Kidney epithelial cell (primary cell): Measurements from ENCODE around the gene ARHGAP27. TPM values are rescaled to one million over a fixed set of nuclear protein-coding genes. Genes with fewer than 3 reads are reported as not detected.

Source experiments
- DNase-seq: peaks from one replicate; pipeline ENCODE4 v3.0.0-alpha.2; 2010; ENCODE audit warnings: low read depth
- H3K27me3 ChIP-seq: 2 replicates; pipeline ENCODE4 v1.6.0; 2011; ENCODE audit warnings: low read length; ENCODE audit not compliant: control insufficient read depth, insufficient read depth
- H3K36me3 ChIP-seq: 2 replicates; pipeline ENCODE4 v1.5.1; 2011; ENCODE audit warnings: low read length; ENCODE audit not compliant: control insufficient read depth, insufficient read depth
- H3K4me3 ChIP-seq: 2 replicates; pipeline ENCODE4 v1.5.1; 2011; ENCODE audit warnings: low read depth, mild to moderate bottlenecking, control low read depth, low read length
- CTCF ChIP-seq: IDR thresholded peaks from 2 replicates; pipeline ENCODE4 v1.5.1; 2011; ENCODE audit warnings: mild to moderate bottlenecking, moderate library complexity, low read length, control low read depth, inconsistent platforms; ENCODE audit not compliant: insufficient read depth, poor library complexity, severe bottlenecking
- total RNA-seq: library from RNA; depleted of rRNA; stranded (reverse); fragments of >200 nt; gene quantifications from 2 replicates; pipeline ENCODE4 v1.2.3, GENCODE V29; 2015

Gene ARHGAP27
- total RNA-seq, 1 donor from 2014 or later = 36.4 TPM

GRCh38 chr17:45394091-45394490 lies 38.6 kb downstream of the ARHGAP27 start:
- TF ChIP-seq CTCF = no peak
- H3K27me3 ChIP-seq = no peaks in the 10 kb centered on the region
- no peaks in the 10 kb centered on the region for H3K36me3 ChIP-seq
- no peak for DNase-seq
- H3K4me3 ChIP-seq = no peak overlapping the region

- DNase-seq = no peak
- TF ChIP-seq CTCF = no peak
- Histone ChIP-seq H3K27me3 (no peaks in the 10 kb centered on the region), H3K36me3 (no peaks in the 10 kb centered on the region), H3K4me3 (no peak overlapping the region)
Measured at GRCh38 chr17:45393411-45393810, 39.3 kb downstream of the ARHGAP27 start.

- H3K4me3 ChIP-seq = no peak overlapping the region
- DNase-seq = no peak
- H3K27me3 ChIP-seq = peaks cover 3% of the 10 kb centered on the region
- no peak for TF ChIP-seq CTCF
- no peaks in the 10 kb centered on the region for H3K36me3 ChIP-seq
Measured at GRCh38 chr17:45391918-45392317, 40.8 kb downstream of the ARHGAP27 start.

- Histone ChIP-seq H3K36me3 (no peaks in the 10 kb centered on the region), H3K27me3 (peaks cover 3% of the 10 kb centered on the region), H3K4me3 (no peak overlapping the region)
- no peak for DNase-seq
- no peak for TF ChIP-seq CTCF
Measured at GRCh38 chr17:45391291-45391690, 41.4 kb downstream of the ARHGAP27 start.

GRCh38 chr17:45389354-45389753 lies 43.3 kb downstream of the ARHGAP27 start:
- peaks cover 3% of the 10 kb centered on the region for H3K27me3 ChIP-seq
- H3K36me3 ChIP-seq = no peaks in the 10 kb centered on the region

More at GRCh38 chr17:45389354-45389753, 43.3 kb downstream of the ARHGAP27 start:
- no peak for DNase-seq
- H3K4me3 ChIP-seq = no peak overlapping the region
- TF ChIP-seq CTCF = no peak
